ENCODE measurements around the gene R3HDM4.
A peak's percentile ranks its signal among the peaks of the same experiment; 100 is the strongest.
"Not testable (repeated sequence)": the region's sequence is repeated elsewhere in the genome, so short reads cannot be mapped to it uniquely, and the experiment has no call there.

The R3HDM4 gene

DNA sequence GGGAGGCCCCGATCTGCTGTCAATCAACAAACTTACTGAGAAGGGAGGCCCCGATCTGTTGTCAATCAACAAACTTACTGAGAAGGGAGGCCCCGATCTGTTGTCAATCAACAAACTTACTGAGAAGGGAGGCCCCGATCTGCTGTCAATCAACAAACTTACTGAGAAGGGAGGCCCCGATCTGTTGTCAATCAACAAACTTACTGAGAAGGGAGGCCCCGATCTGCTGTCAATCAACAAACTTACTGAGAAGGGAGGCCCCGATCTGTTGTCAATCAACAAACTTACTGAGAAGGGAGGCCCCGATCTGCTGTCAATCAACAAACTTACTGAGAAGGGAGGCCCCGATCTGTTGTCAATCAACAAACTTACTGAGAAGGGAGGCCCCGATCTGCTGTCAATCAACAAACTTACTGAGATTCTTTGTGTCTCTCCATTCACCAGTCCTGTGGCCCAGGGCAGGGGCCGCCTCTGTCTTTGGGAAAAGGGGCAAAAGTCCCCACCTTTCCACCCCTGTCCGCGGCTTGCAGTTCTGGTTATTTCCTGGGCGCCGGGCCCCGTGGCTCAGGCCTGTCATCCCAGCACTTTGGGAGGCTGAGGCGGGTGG is 59.3 kb downstream of the R3HDM4 start:
- not testable (repeated sequence) for DNase-seq

- DNase-seq = no peak
Observed at GRCh38 chr19:853014-853585, 59.9 kb downstream of the R3HDM4 start.

DNA sequence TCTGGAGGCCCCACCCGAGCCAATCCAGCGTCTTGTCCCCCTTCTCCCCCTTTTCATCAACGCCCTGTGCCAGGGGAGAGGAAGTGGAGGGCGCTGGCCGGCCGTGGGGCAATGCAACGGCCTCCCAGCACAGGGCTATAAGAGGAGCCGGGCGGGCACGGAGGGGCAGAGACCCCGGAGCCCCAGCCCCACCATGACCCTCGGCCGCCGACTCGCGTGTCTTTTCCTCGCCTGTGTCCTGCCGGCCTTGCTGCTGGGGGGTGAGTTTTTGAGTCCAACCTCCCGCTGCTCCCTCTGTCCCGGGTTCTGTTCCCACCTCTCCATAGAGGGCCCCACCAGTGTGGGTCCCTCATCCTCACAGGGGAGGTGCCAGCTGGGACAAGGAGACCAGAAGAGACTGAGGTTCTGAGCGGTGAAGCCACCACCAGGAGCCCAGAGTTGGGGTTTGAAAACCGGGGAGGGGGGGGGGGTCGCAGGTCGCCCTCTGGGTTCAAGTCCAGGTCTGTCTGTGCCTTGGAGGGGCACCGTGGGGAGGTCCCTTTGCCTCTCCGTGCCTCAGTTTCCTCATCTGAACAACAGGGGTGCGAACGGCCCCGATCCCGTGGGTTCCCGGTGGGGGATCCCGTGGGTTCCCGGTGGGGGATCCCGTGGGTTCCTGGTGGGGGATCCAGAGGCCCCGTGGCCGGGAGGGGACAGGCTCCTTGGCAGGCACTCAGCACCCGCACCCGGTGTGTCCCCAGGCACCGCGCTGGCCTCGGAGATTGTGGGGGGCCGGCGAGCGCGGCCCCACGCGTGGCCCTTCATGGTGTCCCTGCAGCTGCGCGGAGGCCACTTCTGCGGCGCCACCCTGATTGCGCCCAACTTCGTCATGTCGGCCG is 60.6 kb downstream of the R3HDM4 start, which contains the start of gene ELANE:
Gene ELANE, plus strand, starts transcription at position 168 of the 878 bp plus-strand sequence. Its CDS starts 26 bp downstream, at position 194.
- no peak for DNase-seq

GRCh38 chr19:850979-851335 is 62.1 kb downstream of the R3HDM4 start:
- DNase-seq = no peak

GRCh38 chr19:850221-850978 is 62.6 kb downstream of the R3HDM4 start:
- peak in 2 of 3 experiments; percentile 90 to 96 for DNase-seq

- DNase-seq = not testable (repeated sequence)
Observed at GRCh38 chr19:849195-849594, 63.8 kb downstream of the R3HDM4 start.

- no peak for DNase-seq
Observed at GRCh38 chr19:848386-848921, 64.6 kb downstream of the R3HDM4 start.
